HL-60/S4 treated with phorbol 12-myristate 13-acetate at 8.2 ng/mL for 4 days and 3 days (cell line): ENCODE results near the gene RAMP1.
"Not testable (repeated sequence)": the region's sequence is repeated elsewhere in the genome, so short reads cannot be mapped to it uniquely, and the experiment has no call there.

Experiments
- in situ Hi-C: fragments of 300-500 bp; cut with MboI; formaldehyde crosslinking; loops from 2 replicates; pipeline ENCODE4 v1.15.0; 2022; ENCODE audit warnings: low sequenced_read_pairs

Gene RAMP1

DNA sequence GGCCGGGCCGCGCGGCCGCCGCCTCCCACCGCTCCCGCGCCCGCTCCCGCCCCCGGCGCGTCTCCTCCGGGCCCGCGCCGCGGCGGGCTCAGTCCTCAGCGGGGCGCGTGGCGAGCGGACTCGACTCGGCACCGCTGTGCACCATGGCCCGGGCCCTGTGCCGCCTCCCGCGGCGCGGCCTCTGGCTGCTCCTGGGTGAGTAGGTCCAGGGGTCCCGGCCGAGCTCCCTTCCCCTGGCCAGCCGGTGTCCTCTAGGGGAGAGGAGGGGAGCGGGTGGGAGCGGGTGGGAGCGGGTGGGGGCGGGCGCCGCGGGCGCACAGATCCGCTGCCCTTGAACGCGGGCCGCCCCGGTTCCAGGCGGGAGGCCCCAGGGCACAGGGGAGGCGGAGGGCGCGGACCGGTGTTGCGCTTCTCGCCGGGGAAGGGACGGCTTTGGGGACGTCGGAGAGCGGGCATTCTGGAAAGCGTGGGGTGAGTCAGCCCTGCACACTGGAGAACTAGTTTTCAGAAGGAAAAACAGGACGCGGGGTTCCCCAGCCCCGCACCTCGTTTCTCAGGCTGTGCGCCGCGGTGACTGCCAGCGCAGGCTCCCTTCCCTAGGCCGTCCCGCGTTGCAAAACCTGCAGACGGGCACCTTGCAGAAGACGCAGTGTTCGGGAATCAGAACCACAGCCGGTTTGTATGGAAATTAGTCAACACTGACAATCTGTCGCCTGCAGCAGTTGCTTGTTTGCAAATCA lies at the start of gene RAMP1:
Gene RAMP1, plus strand, starts transcription at position 91 of the 740 bp plus-strand sequence. Its CDS starts 53 bp downstream, at position 144.
- in situ Hi-C loops, result no loop called here

DNA sequence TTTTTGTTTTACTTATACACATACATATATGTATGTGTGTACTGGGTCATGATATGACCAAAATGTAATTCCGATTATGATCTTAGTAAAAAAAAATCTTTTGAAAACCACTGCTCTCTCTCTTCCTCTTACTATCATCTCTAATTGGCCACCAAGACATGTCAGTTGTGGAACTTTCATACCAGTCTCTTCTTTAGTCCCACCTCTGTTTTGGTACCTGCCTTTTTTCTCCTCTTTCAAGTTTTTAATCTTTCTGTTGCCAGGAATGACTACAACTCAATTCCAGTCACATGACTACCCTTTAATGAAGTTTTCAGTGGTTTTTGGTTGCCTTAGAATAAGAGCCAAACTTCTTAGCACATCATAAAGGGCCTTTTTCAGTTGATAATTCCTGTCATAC lies 43.8 kb upstream of the RAMP1 start:
- in situ Hi-C loops, result no loop called here

DNA sequence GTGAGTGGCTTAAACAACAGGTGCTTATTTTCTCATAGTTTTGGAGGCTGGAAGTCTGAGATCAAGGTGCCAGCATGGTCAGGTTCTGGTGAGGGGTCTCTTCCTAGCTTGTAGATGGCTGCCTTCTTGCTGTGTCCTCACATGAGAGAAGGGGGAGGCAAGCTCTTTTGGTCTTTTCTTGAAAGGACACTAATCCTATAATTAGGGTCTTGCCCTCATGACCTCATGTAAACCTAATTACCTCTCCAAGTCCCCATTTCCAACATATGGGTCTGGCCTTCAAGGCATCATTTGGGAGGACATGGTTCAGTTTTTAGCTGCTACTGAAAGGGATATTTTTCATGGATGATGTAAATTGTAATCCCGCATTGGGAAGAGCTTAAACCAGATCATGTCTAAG lies 42.9 kb upstream of the RAMP1 start:
- in situ Hi-C loops, result no loop called here

GRCh38 chr2:237818066-237818473 lies 41.4 kb upstream of the RAMP1 start:
- in situ Hi-C loops, result no loop called here

- in situ Hi-C loops, result no loop called here
Observed at GRCh38 chr2:237819231-237819630, 40.2 kb upstream of the RAMP1 start.

DNA sequence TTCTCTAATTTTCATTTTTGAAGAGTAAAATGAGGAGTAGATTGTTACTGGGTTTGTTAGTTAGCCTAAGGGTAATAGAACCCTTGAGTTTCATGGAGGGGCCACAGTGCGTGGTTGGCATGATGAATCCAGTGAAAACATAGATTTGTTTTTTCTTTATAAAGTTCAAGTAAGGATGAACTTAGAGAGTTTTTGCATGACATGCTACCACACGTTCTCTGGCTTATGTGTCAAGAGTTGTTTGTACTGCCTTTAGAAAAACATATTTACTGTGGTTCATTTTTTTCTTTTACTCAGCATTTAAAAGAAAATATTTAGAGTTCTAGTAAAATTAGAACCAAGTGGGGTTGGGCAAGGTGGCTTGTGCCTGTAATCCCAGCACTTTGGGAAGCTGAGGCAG lies 39.0 kb upstream of the RAMP1 start:
- in situ Hi-C loops, result no loop called here

DNA sequence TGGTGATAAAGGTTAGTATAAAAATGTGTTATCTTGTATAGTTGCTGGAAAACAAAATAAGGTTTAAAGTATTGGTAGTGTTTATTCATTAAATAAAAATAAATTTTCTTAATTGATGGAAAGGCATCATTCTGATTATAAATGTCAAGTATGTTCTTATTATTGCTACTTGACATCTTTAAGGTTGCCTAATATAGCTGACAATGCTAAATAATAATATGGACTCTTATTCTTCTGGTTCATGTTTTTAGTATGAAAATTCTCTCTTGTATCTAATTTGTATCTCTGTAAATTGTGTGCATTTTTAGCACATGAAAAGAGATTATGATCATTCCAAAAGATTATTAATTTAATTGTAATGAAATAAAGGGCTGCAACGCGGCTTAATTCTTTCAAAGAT lies 35.9 kb upstream of the RAMP1 start:
- in situ Hi-C loops, result no loop called here

DNA sequence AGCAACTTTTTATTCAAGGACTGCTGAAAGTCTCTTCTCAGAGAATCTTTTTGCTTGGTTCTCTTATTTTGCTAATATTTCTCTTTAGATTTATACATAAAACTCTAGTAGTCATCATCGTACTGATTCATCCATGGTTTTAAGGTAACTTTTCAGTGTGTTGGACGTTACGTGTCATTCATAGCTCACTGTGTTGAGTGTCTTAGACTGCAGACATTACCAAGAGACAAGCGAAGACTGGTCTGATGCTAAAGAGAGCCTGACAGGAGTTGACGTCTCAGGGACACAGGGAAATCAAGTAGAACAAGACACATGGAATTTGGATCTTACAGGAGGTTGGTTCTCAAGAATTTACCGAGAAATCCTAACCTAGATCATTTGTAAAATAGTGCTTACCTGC lies 35.3 kb upstream of the RAMP1 start:
- in situ Hi-C loops, result no loop called here

- in situ Hi-C loops, result no loop called here
Observed at GRCh38 chr2:237827421-237827987, 31.9 kb upstream of the RAMP1 start.

GRCh38 chr2:237830522-237830921 lies 28.9 kb upstream of the RAMP1 start:
- in situ Hi-C loops, result no loop called here

- in situ Hi-C loops, result no loop called here
Observed at GRCh38 chr2:237833546-237833945, 25.9 kb upstream of the RAMP1 start.

DNA sequence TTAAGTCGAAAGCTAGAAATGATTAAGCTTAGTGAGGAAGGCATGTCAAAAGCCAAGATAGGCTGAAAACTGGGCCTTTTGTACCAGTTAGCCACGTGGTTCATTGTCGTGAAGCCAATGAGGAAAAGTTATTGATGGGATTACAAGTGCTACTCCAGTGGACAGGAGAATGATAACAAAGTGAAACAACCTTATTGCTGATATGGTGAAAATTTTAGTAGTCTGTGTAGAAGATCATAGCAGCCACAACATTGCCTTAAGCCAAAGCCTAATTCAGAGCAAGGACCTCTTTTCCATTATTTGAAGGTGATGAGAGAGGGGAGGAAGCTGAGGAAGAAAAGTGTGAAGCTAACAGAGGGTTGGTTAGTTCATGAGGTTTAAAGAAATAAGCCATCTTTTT lies 24.1 kb upstream of the RAMP1 start:
- in situ Hi-C loops, result no loop called here

GRCh38 chr2:237841051-237841450 lies 18.4 kb upstream of the RAMP1 start:
- in situ Hi-C loops, result no loop called here

DNA sequence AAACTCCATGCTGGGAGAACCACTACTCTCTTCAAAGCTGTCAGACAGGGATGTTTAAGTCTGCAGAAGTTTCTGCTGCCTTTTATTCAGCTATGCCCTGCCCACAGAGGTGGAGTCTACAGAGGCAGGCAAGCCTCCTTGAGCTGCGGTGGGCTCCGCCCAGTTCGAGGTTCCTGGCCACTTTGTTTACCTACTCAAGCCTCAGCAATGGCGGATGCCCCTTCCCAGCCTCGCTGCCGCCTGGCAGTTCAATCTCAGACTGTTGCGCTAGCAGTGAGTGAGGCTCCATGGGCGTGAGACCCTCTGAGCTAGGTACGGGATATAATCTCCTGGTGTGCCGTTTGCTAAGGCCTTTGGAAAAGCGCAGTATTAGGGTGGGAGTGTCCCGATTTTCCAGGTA lies 10.5 kb upstream of the RAMP1 start:
- in situ Hi-C loops, result not testable (repeated sequence)

DNA sequence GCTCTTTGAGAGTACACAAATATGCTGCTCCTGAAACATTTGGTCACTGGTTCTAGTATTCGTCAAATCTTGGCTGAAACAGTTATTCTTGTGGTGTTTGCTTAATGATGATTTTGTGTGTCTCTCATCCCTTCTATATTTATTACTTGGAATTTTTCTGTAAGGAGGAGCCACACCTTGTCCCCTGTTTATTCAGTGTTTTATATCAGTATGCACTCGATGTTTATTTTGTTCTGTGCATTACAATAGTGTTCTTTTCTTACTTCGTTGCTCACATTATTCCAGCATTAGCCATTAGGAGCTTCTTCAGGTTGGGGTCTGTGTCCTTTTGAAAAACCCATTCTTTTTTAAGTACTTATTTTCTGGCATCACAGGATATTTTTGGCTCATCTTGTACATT lies 5.1 kb upstream of the RAMP1 start:
- in situ Hi-C loops, result no loop called here

DNA sequence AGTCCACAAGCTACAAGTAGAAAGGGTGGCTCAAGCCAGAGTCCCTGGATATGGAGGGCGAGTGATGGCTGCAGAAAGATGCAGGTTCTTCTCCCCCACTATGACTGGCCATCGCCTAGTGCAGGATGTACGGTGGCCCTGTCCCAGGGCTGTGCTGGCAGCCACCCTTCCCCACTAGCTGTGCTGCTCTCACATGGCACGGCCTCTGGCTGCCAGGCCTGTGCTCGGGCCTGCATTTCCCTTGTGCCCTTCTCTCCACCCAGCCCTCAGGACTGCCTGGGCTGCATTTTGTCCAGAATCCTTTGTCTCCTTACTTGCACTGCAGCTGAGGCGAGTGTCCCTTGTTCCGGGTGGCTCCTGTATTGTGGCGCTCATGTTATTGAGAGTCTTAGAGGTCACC lies 1.6 kb upstream of the RAMP1 start:
- in situ Hi-C loops, result no loop called here

GRCh38 chr2:237858294-237859081 lies 935 bp upstream of the RAMP1 start:
- in situ Hi-C loops, result no loop called here

GRCh38 chr2:237859082-237859433 lies 365 bp upstream of the RAMP1 start:
- in situ Hi-C loops, result no loop called here

DNA sequence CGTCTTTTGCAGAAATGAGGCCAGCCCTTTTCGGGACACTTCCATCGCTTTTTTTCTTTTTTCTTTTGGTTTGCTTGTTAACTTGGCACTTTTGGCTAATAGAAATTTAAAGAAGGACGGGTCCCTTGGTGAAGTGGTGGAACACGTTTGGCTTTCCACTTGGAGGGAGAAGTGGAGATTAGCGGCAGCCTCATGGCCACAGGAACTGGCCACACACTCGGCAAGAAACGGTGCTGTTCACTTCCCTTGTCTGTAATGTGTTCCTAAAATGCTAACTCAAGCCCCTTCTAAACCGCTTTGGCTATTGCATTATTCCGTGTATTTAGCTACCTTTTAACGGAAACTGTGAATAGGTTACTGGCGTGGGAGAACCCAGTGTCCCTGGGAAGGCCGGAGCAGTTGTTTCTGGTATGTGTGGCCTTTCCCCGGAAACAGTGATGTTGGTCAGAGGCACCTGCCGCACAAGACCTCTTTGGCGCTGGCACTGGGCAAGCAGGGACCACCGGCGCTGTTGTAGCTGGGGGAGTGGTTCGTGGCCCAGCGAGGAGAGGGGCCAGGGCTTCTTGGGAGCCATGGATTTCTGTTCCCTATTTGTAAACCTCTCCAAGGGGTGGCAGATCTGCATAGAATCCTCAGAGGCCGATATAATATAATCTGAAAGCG lies 981 bp downstream of the RAMP1 start:
- in situ Hi-C loops, result no loop called here

- in situ Hi-C loops, result no loop called here
Observed at GRCh38 chr2:237861875-237862527, 2.6 kb downstream of the RAMP1 start.

GRCh38 chr2:237862528-237862895 lies 3.1 kb downstream of the RAMP1 start:
- in situ Hi-C loops, result no loop called here
